ENCODE data around the gene WFS1.

The WFS1 gene

DNA sequence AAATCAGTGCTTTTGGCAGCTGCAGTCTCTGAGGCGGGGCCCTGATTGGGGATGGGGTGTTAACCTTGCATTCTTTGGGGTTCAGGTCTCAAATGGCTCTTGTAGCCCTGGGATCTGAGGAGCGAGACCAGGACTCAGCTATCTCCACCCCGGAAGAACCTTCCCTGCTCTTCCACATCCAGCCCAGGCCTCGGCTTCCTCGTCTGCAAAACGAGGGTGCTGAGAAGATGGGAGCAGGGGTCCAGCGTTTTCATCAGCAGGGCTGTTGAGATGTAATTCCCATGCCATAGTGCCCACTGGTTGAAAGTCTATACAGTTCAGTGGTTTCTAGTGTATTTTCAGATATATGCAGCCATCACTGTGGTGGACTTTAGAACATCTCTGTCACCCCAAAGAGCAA is 34.6 kb upstream of the WFS1 start:
- no peak for DNase-seq (ENCODE audit: low read depth in 2 of 2)

DNA sequence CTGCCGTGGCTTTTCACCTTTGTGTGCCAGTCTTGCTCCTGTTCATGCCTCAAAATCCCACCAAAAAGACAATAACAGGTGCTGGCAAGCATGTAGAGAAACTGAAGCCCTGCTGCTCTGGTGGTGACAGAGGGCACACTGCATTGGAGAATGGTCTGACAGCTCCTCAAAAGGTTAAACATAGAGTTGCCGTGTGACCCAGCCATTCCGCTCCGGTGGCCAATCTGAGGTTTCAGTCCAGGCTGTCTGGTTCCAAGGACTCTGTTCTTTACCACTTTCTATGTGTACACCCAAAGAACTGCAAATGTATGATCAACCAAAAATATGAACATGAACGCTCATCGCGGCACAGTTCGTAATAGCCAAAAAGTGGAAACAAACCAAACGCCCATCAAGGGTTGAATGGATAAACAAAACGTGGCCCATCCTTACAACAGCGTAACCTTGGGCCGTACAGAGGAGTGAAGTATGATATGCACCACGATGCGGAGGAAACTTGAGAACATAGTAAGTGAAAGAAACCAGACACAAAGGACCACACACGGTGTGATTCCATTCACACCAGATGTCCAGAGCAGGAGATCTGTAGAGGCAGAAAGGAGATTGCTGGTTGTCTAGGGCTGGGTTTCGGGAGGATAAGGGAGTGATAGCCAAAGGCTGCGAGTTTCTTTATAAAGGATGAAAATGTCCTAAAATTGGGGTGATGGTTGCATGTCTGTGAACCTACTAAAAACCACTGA is 33.6 kb upstream of the WFS1 start:
- DNase-seq (ENCODE audit: low read depth in 2 of 2) = no peak

DNA sequence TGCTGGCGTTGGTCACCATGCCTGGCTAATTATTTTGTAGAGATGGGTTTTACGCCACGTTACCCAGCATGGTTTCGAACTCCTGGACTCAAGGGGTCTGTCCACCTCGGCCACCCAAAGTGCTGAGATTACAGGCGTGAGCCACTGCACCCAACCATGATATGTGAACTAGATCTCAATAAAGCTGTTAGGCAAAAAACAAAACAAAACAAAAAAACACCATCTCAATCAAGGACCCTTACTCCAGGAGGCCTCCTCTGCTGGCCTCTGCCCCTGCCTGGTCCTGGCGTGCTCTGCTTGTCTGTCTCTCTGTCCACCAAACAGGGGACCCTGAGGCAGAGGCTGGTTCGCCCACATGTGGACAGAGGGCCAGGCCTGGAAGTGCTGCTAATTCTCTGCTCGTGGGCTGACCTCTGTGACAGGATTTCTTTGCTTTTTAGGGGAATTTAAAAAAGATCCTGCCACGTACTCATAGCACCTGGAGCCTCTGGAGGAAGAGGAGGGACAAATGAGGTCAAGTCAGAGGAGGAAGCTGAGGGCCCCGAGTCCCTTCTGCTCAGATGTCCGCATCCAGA is 32.7 kb upstream of the WFS1 start:
- no peak for DNase-seq (ENCODE audit: low read depth in 2 of 2)

DNA sequence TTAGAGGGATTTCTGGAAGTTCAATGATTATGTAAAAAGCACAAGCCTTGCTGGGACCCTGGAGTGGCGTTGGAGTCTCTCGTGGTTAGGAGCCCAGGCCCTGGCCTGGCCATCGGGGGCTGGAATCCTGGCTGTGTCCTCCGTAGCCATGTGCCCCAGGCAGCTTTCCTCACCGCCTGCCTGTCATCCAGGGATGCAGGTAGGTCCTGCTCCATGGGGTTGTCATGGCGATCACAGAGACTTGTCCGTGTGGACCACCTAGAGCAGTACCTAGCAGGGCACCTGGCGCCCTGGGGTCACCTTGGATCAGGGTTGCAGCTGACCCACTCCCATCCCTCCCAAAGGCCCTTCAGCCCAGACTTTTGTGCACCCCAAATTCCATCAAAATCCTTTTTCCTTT is 30.2 kb upstream of the WFS1 start:
- no peak for DNase-seq (ENCODE audit: low read depth in 2 of 2)

GRCh38 chr4:6239968-6240367 is 29.7 kb upstream of the WFS1 start:
- DNase-seq (ENCODE audit: low read depth in 2 of 2) = no peak

DNA sequence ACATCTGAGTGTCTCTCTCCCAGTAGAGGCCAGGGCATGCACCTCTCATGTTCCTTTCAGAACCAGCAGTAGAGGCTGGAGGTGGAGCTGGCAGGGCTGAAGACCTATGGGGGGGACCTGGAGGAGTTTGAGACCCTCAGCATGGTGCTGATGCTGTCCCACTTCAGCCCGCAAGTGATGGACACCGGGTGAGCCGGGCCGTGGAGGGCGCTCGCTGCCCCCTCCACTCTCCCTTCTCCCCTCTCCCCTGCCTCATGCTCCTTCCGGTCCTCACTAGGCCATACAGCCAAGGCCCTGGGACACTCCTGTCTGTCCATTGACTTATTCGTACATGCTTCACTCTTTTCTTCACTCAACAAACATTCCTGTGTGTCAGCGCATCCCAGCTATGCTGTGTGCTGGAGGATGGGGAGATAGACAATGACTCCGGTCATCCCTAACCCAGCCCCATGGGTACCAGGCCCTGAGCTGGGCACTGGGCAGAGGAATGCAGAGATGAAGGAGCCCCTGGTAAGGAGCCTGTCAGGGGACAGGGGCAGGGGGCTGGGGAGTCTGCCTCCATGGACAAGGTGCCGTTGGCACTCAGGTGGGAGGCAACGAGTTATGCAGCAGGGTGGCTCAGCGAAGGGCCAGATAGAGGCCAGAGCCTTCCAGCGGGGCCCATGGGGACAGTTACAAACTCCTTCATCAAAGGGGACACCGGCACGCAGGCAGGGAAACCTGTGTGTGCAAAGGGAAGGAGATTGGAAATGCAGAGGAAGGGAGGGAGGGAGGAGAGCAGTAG is 28.4 kb upstream of the WFS1 start:
- DNase-seq (ENCODE audit: low read depth in 2 of 2) = no peak

GRCh38 chr4:6242271-6243029 is 27.2 kb upstream of the WFS1 start:
- no peak for DNase-seq (ENCODE audit: low read depth in 2 of 2)

- DNase-seq (ENCODE audit: low read depth in 2 of 2) = no peak
Measured at GRCh38 chr4:6245246-6246169, 24.1 kb upstream of the WFS1 start.

- no peak for DNase-seq (ENCODE audit: low read depth in 2 of 2)
Measured at GRCh38 chr4:6246170-6246634, 23.4 kb upstream of the WFS1 start.

DNA sequence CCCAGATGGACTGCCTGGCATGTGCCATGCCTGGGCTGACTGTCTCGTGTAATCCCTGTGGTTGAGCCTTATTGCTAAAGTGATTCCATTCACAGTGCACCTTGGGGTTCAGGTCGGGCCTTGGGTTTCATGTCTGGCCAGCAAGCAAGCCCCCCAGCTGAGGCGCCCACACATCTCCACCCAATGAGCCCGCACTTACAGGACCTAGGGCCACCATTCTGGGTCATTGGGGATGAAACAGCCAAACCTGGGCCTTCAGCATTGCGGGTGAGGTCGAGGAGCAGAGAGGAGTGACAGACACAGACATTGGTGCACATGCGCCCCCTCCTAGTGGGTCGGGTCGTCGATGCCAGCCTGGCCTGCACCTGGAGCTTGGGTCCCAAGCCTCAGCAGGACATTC is 21.3 kb upstream of the WFS1 start:
- no peak for DNase-seq (ENCODE audit: low read depth in 2 of 2)

- no peak for DNase-seq (ENCODE audit: low read depth in 2 of 2)
Measured at GRCh38 chr4:6250235-6250983, 19.2 kb upstream of the WFS1 start.

DNA sequence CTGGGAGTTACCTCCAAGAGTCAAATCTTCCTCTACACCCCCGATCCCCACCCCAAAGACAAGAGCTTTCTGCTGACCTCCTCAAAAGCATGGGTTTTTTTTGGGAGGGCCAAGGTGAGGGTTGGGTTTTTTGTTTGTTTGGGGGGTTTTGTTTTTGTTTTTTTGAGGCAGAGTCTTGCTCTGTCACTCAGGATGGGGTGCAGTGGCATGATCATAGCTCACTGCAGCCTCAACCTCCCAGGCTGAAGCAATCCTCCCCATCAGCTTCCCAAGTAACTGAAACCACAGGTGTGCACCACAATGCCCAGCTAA is 18.7 kb upstream of the WFS1 start:
- no peak for DNase-seq (ENCODE audit: low read depth in 2 of 2)

DNA sequence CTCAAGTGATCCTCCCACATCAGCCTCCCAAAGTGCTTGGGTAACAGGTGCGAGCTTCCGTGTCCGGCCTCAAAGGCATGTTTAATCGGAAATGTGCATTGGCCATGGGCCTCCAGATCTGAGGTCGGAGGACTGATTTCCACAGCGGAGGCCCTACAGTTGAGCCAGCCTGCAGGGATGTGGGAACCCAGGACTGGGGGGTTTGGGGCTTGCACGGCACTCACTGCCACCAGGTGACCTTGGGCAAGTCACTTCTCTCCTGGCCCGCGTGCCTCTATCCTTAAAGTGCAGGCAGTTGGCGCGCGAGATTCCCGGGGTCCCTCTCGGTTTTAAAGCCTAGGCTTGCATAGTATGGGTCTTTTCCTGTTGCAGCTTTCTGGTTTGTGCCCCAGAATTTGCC is 18.3 kb upstream of the WFS1 start:
- no peak for DNase-seq (ENCODE audit: low read depth in 2 of 2)

DNA sequence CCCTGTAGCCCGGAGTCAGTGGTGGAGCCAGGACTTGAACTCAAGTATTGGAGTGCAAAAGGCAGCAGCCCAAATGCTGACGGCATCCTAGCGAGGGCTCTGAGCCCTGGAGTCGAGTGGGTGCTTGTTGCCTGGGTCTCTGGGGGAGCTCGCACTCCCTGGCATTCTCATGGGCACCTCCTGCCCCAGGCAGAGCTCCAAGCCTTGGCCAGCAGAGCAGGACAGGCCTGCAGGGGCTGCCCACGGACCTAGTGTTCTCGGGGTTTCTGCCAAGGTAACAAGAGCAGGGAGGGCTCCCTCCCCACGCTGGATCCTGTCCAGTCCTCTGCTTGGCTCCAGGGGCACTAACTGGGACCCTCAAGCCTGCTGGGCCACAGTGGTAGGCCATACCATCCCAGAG is 17.6 kb upstream of the WFS1 start:
- no peak for DNase-seq (ENCODE audit: low read depth in 2 of 2)

DNA sequence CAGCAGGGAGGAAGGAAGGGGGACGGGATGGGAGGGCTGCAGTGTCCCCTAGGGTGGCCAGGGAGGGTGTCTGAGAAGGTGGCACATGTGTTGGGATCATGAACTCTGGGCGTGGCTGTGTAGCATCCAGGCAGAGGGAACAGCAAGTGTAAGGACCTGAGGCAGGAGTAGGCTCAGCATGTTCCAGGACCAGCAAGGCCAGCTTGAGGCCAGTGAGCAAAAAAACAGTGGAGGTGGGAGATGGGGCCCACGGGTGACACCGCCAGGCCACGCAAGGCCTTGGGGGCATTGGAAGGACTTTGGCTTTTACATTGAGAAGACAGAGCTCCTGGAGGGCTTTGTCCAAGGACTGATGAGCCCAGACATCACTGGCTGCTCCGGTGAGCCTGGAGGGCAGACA is 16.5 kb upstream of the WFS1 start:
- no peak for DNase-seq (ENCODE audit: low read depth in 2 of 2)

GRCh38 chr4:6253961-6254360 is 15.7 kb upstream of the WFS1 start:
- DNase-seq (ENCODE audit: low read depth in 2 of 2) = no peak

GRCh38 chr4:6256141-6256540 is 13.5 kb upstream of the WFS1 start:
- DNase-seq (ENCODE audit: low read depth in 2 of 2) = no peak

GRCh38 chr4:6257247-6258025 is 12.2 kb upstream of the WFS1 start:
- DNase-seq (ENCODE audit: low read depth in 2 of 2) = no peak

GRCh38 chr4:6258026-6258360 is 11.7 kb upstream of the WFS1 start:
- DNase-seq (ENCODE audit: low read depth in 2 of 2) = no peak

GRCh38 chr4:6258741-6259140 is 10.9 kb upstream of the WFS1 start:
- no peak for DNase-seq (ENCODE audit: low read depth in 2 of 2)

All from stimulated activated CD8-positive, alpha-beta memory T cell treated with anti-CD3 and anti-CD28 coated beads, Interleukin-7, amount 100 ng/mL, for 4 hours (primary cell).